Measurements from ENCODE around the gene CNTNAP5.

Gene CNTNAP5

DNA sequence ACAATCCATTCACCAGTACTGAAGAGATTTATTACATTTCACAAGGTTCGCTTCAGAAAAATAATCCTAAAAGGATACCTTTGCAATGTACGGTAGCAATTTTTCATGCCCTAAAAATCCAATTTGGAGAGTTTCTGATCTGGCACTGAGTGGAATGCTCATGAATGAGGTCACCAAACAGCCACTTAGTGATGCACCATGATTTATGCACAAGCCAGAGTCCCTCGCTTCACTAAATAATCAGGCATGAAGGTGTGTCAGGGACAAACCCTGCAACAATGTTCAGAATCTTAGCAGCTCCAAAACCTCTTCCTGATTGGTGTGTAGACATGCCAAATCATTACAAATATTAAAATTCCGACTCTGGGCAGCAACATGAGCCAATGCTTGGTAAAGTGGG, 221.1 kb downstream of the CNTNAP5 start:
- no peak for TF ChIP-seq CTCF (IDR thresholded peaks at IDR 0.05)
- no peak for DNase-seq (ENCODE audit: low spot score)
- no peak overlapping the region for H3K27ac ChIP-seq
- no peak overlapping the region for H3K4me3 ChIP-seq

DNA sequence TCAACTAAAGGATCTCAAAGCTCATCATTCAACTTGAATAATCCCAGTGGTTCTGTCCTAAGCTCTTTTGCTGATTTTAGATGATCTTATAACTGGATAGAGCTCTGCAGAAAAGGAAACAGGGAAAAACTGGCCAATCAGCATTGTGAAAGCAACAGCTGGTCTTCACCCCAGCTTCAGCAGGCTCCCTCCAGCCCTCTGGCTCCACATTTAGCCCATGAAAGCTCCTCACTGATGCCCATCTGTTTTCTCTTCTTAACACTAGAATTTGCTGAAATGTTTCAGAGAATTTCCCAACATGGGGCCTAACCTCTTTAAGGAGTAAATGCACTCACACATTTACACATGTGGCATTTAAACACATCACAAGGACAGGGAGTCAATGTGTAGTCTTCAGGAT, 223.3 kb downstream of the CNTNAP5 start:
- H3K4me3 ChIP-seq, result no peak overlapping the region
- no peak for TF ChIP-seq CTCF (IDR thresholded peaks at IDR 0.05)
- H3K27ac ChIP-seq, result no peak overlapping the region
- no peak for DNase-seq (ENCODE audit: low spot score)

GRCh38 chr2:124250433-124250832, 225.3 kb downstream of the CNTNAP5 start:
- H3K27ac ChIP-seq, result no peak overlapping the region
- no peak overlapping the region for H3K4me3 ChIP-seq
- no peak for TF ChIP-seq CTCF (IDR thresholded peaks at IDR 0.05)
- no peak for DNase-seq (ENCODE audit: low spot score)

DNA sequence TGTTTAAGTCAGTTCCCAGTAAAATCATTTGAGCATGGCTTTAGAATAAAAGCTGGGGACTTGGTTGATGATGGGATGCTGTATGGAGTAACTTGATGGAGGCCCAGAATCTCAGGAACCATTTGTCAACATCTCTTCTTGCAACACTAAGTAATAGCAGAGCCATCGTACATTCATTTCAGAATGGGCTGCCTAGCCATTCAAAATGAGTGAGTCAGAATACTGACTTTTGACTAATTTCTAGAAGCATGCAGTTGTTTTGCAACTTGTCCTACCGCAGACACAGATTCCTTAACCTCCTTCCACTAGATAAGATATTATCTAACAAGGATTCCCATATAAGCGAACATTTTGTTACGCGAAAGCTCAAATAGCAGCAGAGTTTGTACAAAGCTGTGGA, 229.5 kb downstream of the CNTNAP5 start:
- Histone ChIP-seq H3K27ac (no peak overlapping the region), H3K4me3 (no peak overlapping the region)
- no peak for DNase-seq (ENCODE audit: low spot score)
- TF ChIP-seq CTCF (IDR thresholded peaks at IDR 0.05), result no peak

DNA sequence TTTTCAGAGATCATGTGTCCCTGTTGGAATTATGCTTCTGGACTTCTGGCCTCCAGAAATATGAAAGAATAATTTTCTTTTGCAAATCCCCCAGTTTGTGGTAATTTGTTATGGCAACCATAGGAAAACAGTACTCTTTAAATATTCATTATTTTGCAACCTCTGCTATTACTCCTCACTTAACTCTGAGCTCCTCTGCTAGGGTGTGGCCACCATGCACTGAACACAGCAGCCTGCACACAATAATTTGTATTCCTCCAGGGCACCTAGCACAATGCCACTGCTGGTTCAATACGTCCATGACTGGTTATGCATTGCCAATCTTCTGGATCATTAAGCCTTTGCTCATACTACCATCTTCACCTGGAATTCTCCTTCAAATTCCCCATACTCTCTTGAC, 232.0 kb downstream of the CNTNAP5 start:
- TF ChIP-seq CTCF (IDR thresholded peaks at IDR 0.05), result no peak
- Histone ChIP-seq H3K27ac (no peak overlapping the region), H3K4me3 (no peak overlapping the region)
- DNase-seq (ENCODE audit: low spot score), result no peak

DNA sequence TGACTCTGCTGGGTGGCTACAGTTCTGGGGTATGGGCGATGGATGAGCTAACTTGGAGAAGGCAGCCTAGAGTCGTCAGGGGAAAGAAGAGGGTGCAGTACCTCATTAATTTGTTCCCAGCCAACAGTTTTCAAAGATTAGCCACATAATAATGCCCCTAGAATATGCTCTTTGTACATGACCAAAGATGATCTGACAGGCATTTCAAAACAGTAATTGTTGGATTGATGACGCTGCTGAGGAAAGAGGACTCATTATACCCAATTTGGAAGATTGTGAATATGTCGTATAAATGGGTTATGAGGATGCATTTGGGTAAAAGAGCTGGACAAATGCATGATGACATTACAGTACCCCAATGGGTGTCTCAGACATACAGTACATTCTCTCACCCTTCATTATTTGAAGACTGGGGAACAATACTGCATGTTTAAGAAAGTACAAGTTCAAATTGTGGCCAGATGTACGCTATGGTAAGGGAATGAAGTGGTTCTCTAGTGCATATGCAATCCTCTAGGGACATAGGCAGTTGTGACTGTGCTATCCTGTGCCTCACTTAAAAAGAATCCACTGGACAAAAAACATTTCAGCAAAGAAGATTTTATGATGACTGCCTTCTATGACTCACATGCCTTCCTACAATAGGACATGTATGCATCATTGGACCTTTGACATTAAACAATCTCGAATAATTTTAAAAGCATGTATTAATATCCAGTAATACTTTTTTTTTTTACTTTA, 233.2 kb downstream of the CNTNAP5 start:
- TF ChIP-seq CTCF (IDR thresholded peaks at IDR 0.05), result no peak
- Histone ChIP-seq H3K4me3 (no peak overlapping the region), H3K27ac (no peak overlapping the region)
- no peak for DNase-seq (ENCODE audit: low spot score)

DNA sequence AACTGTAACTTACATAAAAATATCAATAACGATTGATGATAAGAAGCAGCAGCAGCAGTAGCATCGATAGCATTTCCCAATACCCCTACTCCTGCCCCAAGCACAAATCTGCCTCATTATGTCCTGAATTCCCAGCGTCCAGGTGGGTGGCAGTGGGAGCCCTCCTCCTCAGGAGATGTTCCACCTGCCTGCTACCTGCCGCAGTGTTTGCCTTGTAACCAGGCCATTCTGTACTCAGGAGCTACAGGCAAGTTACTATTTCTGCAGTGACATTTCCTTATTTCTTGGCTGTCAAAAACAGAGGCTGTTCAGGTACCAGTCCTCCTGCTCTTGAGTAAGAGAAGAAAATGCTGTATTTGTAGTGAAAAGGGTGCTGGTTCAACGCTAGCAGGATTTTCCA, 236.4 kb downstream of the CNTNAP5 start:
- Histone ChIP-seq H3K4me3 (no peak overlapping the region), H3K27ac (no peak overlapping the region)
- DNase-seq (ENCODE audit: low spot score), result no peak
- no peak for TF ChIP-seq CTCF (IDR thresholded peaks at IDR 0.05)

All from coronary artery (tissue), 2 donors.